Measurements from ENCODE around the gene MAPKBP1. TPM values are rescaled to one million over a fixed set of nuclear protein-coding genes. Genes with fewer than 3 reads are reported as not detected.

The MAPKBP1 gene
- total RNA-seq, 4 donors from 2014 or later = 18.4 to 37.6 (median 29.8) TPM

GRCh38 chr15:41853831-41854230, 79.5 kb downstream of the MAPKBP1 start:
- intact Hi-C loops (cut with DNase I) = no loop called here
- H3K9me3 ChIP-seq = no peaks in the 10 kb centered on the region
- no peak overlapping the region for H3K4me3 ChIP-seq
- no peak for DNase-seq
- H3K4me1 ChIP-seq = peaks cover 7 to 82% (median 8%) of the 10 kb centered on the region in 3 donors
- H3K36me3 ChIP-seq = peaks cover 0 to 5% (median under 1%) of the 10 kb centered on the region in 3 donors
- no peak for TF ChIP-seq POLR2A (IDR thresholded peaks at IDR 0.05)
- TF ChIP-seq, protein P1, sequence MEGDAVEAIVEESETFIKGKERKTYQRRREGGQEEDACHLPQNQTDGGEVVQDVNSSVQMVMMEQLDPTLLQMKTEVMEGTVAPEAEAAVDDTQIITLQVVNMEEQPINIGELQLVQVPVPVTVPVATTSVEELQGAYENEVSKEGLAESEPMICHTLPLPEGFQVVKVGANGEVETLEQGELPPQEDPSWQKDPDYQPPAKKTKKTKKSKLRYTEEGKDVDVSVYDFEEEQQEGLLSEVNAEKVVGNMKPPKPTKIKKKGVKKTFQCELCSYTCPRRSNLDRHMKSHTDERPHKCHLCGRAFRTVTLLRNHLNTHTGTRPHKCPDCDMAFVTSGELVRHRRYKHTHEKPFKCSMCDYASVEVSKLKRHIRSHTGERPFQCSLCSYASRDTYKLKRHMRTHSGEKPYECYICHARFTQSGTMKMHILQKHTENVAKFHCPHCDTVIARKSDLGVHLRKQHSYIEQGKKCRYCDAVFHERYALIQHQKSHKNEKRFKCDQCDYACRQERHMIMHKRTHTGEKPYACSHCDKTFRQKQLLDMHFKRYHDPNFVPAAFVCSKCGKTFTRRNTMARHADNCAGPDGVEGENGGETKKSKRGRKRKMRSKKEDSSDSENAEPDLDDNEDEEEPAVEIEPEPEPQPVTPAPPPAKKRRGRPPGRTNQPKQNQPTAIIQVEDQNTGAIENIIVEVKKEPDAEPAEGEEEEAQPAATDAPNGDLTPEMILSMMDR (IDR thresholded peaks at IDR 0.05) = no peak
- peaks cover 0 to 57% (median 0%) of the 10 kb centered on the region in 4 donors for H3K27me3 ChIP-seq
- H3K27ac ChIP-seq = no peak overlapping the region
- 88% methylated on average over 4 of the region's 10 CpGs; no CpG with 5 or more reads in 1 of the 2 donors for WGBS, 2 donors

DNA sequence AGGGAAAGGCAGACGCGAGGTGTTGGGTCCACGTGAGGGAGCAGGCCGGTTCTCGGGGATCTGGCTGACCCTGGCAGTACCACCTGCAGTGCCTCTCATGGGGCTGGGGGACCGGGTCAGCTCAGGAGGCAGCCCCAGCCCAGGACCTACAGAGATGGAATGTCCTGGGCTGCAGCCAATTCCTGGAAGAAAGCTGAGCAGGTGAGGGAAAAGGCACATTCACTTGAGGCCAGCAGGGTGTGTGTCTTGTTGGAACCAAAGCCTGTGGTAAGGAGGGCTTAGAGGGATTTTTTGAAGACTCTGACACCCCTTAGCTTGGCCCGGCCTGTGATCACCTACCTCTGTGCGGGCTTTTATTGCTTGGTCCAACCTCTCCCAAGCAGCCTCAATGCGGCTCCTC, 80.2 kb downstream of the MAPKBP1 start:
- Histone ChIP-seq H3K9me3 (no peaks in the 10 kb centered on the region), H3K27me3 (peaks cover 0 to 57% (median 0%) of the 10 kb centered on the region in 4 donors), H3K4me1 (peaks cover 2 to 82% (median 4%) of the 10 kb centered on the region in 3 donors), H3K4me3 (no peak overlapping the region), H3K36me3 (no peaks in the 10 kb centered on the region), H3K27ac (no peak overlapping the region)
- intact Hi-C loops (cut with DNase I) = no loop called here
- TF ChIP-seq POLR2A (IDR thresholded peaks at IDR 0.05) = no peak
- TF ChIP-seq, protein P1 (IDR thresholded peaks at IDR 0.05) = no peak
- DNase-seq = no peak
- WGBS, 2 donors = 66 to 100% methylated on average over 1 to 9 of the region's 9 CpGs

- Histone ChIP-seq H3K36me3 (no peaks in the 10 kb centered on the region), H3K4me3 (no peak overlapping the region), H3K27me3 (peaks cover 0 to 58% (median 0%) of the 10 kb centered on the region in 4 donors), H3K9me3 (no peaks in the 10 kb centered on the region), H3K4me1 (peaks cover 0 to 75% (median 3%) of the 10 kb centered on the region in 3 donors), H3K27ac (no peak overlapping the region)
- no peak for DNase-seq
- no peak for TF ChIP-seq POLR2A (IDR thresholded peaks at IDR 0.05)
- TF ChIP-seq, protein P1 (IDR thresholded peaks at IDR 0.05) = no peak
- intact Hi-C loops (cut with DNase I) = no loop called here
- WGBS, 2 donors = 58 to 64% methylated on average over 5 to 12 of the region's 30 CpGs
Observed at GRCh38 chr15:41855261-41855961, 81.1 kb downstream of the MAPKBP1 start.

- H3K27me3 ChIP-seq = peaks cover 0 to 60% (median 0%) of the 10 kb centered on the region in 4 donors
- no peaks in the 10 kb centered on the region for H3K36me3 ChIP-seq
- 96 to 100% methylated on average over 2 to 10 of the region's 17 CpGs for WGBS, 2 donors
- no peak overlapping the region for H3K4me3 ChIP-seq
- DNase-seq = no peak
- TF ChIP-seq, protein P1 (IDR thresholded peaks at IDR 0.05) = no peak
- TF ChIP-seq POLR2A (IDR thresholded peaks at IDR 0.05) = no peak
- intact Hi-C loops (cut with DNase I) = no loop called here
- H3K9me3 ChIP-seq = no peaks in the 10 kb centered on the region
- H3K4me1 ChIP-seq = peaks cover 0 to 72% (median 0%) of the 10 kb centered on the region in 3 donors
- no peak overlapping the region for H3K27ac ChIP-seq
Observed at GRCh38 chr15:41856262-41856661, 82.0 kb downstream of the MAPKBP1 start.

DNA sequence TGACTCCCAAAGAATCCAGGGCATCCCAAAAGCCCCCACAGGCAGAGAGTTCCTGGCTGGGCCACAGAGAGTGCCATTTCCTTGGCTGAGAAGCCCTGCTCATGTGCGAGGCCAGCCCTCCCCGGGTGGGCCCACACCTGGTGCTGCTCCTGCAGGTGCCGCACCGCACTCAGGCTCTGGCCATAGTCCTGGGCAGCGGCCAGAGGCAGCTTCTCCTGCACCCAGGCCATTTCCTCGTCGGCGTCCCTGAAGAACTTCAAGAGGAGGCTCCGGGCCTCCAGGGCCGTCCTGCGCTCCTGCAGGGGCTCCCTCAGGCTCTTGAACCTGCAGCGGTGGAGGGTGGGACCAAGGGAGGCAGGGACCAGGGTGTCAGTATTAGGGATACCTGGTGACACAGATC, 82.4 kb downstream of the MAPKBP1 start:
- H3K27ac ChIP-seq = no peak overlapping the region
- H3K4me3 ChIP-seq = no peak overlapping the region
- H3K4me1 ChIP-seq = peaks cover 0 to 67% (median 0%) of the 10 kb centered on the region in 3 donors
- no peaks in the 10 kb centered on the region for H3K36me3 ChIP-seq
- intact Hi-C loops (cut with DNase I) = no loop called here
- no peaks in the 10 kb centered on the region for H3K9me3 ChIP-seq
- WGBS, 2 donors = no CpG with 5 or more reads among the region's 12 CpGs
- peaks cover 0 to 57% (median 0%) of the 10 kb centered on the region in 4 donors for H3K27me3 ChIP-seq
- no peak for DNase-seq
- no peak for TF ChIP-seq POLR2A (IDR thresholded peaks at IDR 0.05)
- TF ChIP-seq, protein P1 (IDR thresholded peaks at IDR 0.05) = no peak
